Adrenal gland (tissue), 12 donors: ENCODE measurements around the gene KIF22. TPM values are rescaled to one million over a fixed set of nuclear protein-coding genes. Genes with fewer than 3 reads are reported as not detected.
A peak's percentile ranks its signal among the peaks of the same experiment; 100 is the strongest.

Experiments used
- DNase-seq, 7 donors: peaks; one replicate each; pipeline ENCODE4 v3.0.0-alpha.2; 2019 to 2020
- H3K27ac ChIP-seq, 5 donors: fragments of 200-600 bp; sonication (generic) in 4 of 5; 1 replicate in 3 of 5; 2 replicates in 2 of 5; pipeline versions ENCODE4 v1.5.1 to v1.8.0; 2016 to 2020; ENCODE audit warnings: mild to moderate bottlenecking in 1 of 5
- H3K27me3 ChIP-seq: fragments of 200-600 bp; 2 replicates; pipeline ENCODE4 v1.8.0; 2021
- H3K36me3 ChIP-seq, 2 donors: fragments of 200-600 bp; replicated peaks in 1 of 2; 1 replicate in 1 of 2; 2 replicates in 1 of 2; pipeline versions ENCODE4 v1.5.1 to v1.8.0; 2018 to 2022
- H3K4me1 ChIP-seq, 2 donors: fragments of 200-600 bp; replicated peaks in 1 of 2; 1 replicate in 1 of 2; 2 replicates in 1 of 2; pipeline versions ENCODE4 v1.5.1 to v1.8.0; 2018 to 2021
- H3K4me3 ChIP-seq, 4 donors: fragments of 200-600 bp; sonication (generic) in 3 of 4; one replicate each; pipeline ENCODE4 v1.5.1; 2016 to 2018
- H3K9me3 ChIP-seq, 3 donors: fragments of 200-600 bp; sonication (generic) in 1 of 3; replicated peaks in 1 of 3; 1 replicate in 2 of 3; 2 replicates in 1 of 3; pipeline versions ENCODE4 v1.5.1 to v1.8.0; 2016 to 2021
- POLR2A ChIP-seq, 2 donors: fragments of 450-650 bp; IDR thresholded peaks; one replicate each; pipeline ENCODE4 v1.6.1; 2017; ENCODE audit warnings: antibody characterized with exemption in 2 of 2, mild to moderate bottlenecking in 2 of 2, moderate library complexity in 1 of 2
- WGBS, 4 donors: extraction: QIAGEN DNeasy Blood & Tissue Kit in 2 of 4; methylation state at CpG; one replicate each; pipeline versions ENCODE4 v1.1.5 to v1.1.7; 2013 to 2017; 5-methylcytosine and 5-hydroxymethylcytosine counted together
- intact Hi-C, 2 donors: fragments of 100-400 bp; cut with DNase I; formaldehyde crosslinking; loops; one replicate each; pipeline versions ENCODE4 v1.14.1 to v1.15.0; 2022 to 2023
- polyA plus RNA-seq, 3 donors: library from polyadenylated mRNA; stranded (reverse); fragments of 200-250 nt in 2 of 3; fragments of 350-450 nt in 1 of 3; fragmentation: Illumina TruSeq in 1 of 3; extraction: RNeasy Lipid Tissue Mini Kit (QIAGEN cat#74804) in 1 of 3; gene quantifications; one replicate each; pipeline ENCODE4 v1.2.3, GENCODE V29; 2013 to 2014
- total RNA-seq, 9 donors: library from RNA; depleted of rRNA in 4 of 9; stranded (reverse); fragments of >200 nt in 4 of 9; fragments of 120-200 nt in 1 of 9; fragmentation: NEBNext Ultra II Directional in 1 of 9; extraction: Animal tissue kit (Norgen Biotek cat#: 25700) in 1 of 9; gene quantifications; one replicate each; pipeline versions ENCODE4 v1.1.0 to v1.2.4, GENCODE V29; 2013 to 2023
- TF ChIP-seq, protein P1 (sequence below), 6 experiments: fragments of 450-650 bp in 4 of 6; fragments of 200-600 bp in 2 of 6; sonication (generic) in 1 of 6; IDR thresholded peaks; 1 replicate in 5 of 6; 2 replicates in 1 of 6; pipeline versions ENCODE4 v1.5.1 to v1.8.0; 2016 to 2021; ENCODE audit warnings: antibody characterized with exemption in 6 of 6, mild to moderate bottlenecking in 2 of 6, moderate library complexity in 1 of 6
- donor health status: healthy with polysubstance abuse.
- donor health status: Bipolar disorder and iron deficiency.
- donor health status: DM: yes; HTN: yes; CAD: no.
- donor health status: DM: no; HTN: no; CAD: no.
- donor health status: DM: no; HTN: no; CAD: no.
- donor health status: DM: yes; HTN: yes; CAD: no.

KIF22 gene
- total and polyA plus RNA-seq, 12 donors = 8.8 to 127 (median 19.7) TPM

DNA sequence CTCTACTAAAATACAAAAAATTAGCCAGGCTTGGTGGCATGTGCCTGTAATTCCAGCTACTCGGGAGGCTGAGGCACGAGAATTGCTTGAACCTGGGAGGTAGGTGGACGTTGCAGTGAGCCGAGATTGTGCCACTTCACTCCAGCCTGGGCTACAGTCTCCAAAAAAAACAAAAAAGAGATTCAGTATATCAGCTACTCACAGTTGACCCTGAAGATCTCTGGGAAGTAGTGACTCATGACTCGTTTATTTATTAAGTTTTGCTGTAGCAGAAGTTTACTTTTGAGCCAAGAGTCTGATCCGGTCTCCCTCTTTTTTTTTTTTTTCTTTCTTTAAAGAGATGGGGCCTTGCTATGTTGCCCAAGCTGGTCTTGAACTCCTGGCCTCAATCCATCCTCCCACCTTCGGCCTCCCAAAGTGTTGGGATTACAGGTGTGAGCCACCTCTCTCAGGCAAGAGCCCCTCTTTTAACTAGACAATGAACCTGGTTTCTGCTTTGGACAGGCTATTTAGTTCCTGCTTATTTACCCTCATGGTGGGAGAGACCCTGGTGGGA lies 34.1 kb downstream of the KIF22 start:
- peaks cover 65 to 91% of the 10 kb centered on the region in 2 donors for H3K4me1 ChIP-seq
- WGBS, 4 donors = 17 to 32% (median 28%) methylated on average over 7 of the region's 7 CpGs
- peaks cover 0 to 1% of the 10 kb centered on the region in 2 donors for H3K36me3 ChIP-seq
- peak in 1 of 2 donors; percentile 90 for TF ChIP-seq POLR2A (IDR thresholded peaks at IDR 0.05)
- TF ChIP-seq, protein P1, sequence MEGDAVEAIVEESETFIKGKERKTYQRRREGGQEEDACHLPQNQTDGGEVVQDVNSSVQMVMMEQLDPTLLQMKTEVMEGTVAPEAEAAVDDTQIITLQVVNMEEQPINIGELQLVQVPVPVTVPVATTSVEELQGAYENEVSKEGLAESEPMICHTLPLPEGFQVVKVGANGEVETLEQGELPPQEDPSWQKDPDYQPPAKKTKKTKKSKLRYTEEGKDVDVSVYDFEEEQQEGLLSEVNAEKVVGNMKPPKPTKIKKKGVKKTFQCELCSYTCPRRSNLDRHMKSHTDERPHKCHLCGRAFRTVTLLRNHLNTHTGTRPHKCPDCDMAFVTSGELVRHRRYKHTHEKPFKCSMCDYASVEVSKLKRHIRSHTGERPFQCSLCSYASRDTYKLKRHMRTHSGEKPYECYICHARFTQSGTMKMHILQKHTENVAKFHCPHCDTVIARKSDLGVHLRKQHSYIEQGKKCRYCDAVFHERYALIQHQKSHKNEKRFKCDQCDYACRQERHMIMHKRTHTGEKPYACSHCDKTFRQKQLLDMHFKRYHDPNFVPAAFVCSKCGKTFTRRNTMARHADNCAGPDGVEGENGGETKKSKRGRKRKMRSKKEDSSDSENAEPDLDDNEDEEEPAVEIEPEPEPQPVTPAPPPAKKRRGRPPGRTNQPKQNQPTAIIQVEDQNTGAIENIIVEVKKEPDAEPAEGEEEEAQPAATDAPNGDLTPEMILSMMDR (IDR thresholded peaks at IDR 0.05) = no peak
- no peaks in the 10 kb centered on the region for H3K9me3 ChIP-seq
- intact Hi-C loops = no loop called here
- H3K27me3 ChIP-seq = no peaks in the 10 kb centered on the region
- H3K4me3 ChIP-seq = peak overlapping the region in 1 of 4 donors; percentile 33
- H3K27ac ChIP-seq = peak overlapping the region; percentile 86 to 97 (median 93)
- peak in 5 of 7 donors; percentile 47 to 66 (median 56) for DNase-seq

DNA sequence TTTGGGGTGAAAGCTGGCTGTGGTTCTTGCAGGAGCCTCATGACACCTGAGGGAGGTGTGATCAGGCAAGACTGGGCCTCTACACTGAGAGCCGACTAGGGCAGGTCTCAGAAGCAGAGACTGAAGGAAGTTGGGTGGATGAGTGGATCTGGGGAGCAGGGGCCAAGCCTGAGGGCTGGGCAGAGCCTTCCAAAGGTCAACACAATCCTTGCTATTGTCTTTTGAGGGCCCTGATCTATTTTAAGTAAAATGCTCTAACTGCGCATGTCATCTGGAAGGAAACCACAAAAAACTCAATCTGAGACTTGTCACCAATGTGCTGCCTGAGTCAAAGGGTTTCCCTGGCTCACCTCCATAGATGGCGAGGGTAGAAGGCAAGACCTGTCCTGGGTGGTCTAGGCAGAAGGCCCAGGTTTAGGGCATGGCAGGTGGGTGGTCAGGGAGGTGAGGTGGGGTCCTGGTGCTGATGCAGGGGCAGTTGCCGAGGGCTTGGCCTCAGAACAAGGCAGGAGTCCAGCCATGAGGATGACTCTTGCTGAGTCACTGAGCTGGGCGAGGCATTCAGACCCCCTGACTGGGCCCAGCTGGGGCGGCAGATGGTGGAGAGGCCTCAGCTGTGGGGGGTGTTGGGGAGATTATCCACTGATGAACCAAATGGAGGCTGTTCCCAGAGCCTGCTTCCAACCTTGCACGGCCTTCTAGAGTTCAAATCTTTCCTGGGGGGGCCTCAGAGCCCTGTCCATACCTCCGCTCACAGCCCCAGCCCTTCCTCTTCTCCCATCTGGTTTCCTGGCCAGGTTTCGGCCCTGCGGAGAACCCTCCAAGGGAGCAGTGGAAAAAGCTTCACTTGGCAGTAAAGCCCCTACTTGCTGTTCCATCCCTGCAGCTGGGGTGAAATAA lies 34.8 kb downstream of the KIF22 start:
- Histone ChIP-seq H3K36me3 (peaks cover 0 to 8% of the 10 kb centered on the region in 2 donors), H3K4me3 (peak overlapping the region in 1 of 4 donors; percentile 33), H3K27ac (peak overlapping the region; percentile 86 to 97 (median 93)), H3K4me1 (peaks cover 65 to 90% of the 10 kb centered on the region in 2 donors), H3K27me3 (no peaks in the 10 kb centered on the region), H3K9me3 (no peaks in the 10 kb centered on the region)
- peak in 1 of 2 donors; percentile 11 for TF ChIP-seq POLR2A (IDR thresholded peaks at IDR 0.05)
- TF ChIP-seq, protein P1 (IDR thresholded peaks at IDR 0.05) = no peak
- WGBS, 4 donors = 34 to 56% (median 38%) methylated on average over 5 to 10 of the region's 10 CpGs
- intact Hi-C loops = no loop called here
- DNase-seq = peak; percentile 67 to 83 (median 77)

DNA sequence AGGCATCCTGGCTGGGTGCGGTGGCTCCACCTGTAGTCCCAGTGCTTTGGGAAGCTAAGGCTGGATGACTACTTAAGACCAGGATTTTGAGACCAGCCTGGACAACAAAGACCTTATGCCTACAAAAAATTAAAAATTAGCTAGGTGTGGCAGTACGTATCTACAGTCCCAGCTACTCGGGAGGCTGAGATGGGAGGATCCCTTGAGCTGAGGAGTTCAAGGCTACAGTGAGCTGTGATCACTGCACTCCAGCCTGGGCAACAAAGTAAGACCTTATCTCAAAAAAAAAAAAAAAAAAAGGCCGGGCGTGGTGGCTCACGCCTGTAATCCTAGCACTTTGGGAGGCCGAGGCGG lies 35.8 kb downstream of the KIF22 start:
- Histone ChIP-seq H3K9me3 (no peaks in the 10 kb centered on the region), H3K27ac (peak overlapping the region; percentile 86 to 97 (median 93)), H3K4me1 (peaks cover 61 to 93% of the 10 kb centered on the region in 2 donors), H3K27me3 (no peaks in the 10 kb centered on the region), H3K4me3 (peak overlapping the region in 1 of 4 donors; percentile 33), H3K36me3 (peaks cover 0 to 17% of the 10 kb centered on the region in 2 donors)
- 45 to 58% (median 49%) methylated on average over 5 to 8 of the region's 8 CpGs for WGBS, 4 donors
- DNase-seq = peak in 4 of 7 donors; percentile 42 to 67 (median 55)
- intact Hi-C loops = no loop called here
- TF ChIP-seq, protein P1 (IDR thresholded peaks at IDR 0.05) = no peak
- no peak for TF ChIP-seq POLR2A (IDR thresholded peaks at IDR 0.05)

DNA sequence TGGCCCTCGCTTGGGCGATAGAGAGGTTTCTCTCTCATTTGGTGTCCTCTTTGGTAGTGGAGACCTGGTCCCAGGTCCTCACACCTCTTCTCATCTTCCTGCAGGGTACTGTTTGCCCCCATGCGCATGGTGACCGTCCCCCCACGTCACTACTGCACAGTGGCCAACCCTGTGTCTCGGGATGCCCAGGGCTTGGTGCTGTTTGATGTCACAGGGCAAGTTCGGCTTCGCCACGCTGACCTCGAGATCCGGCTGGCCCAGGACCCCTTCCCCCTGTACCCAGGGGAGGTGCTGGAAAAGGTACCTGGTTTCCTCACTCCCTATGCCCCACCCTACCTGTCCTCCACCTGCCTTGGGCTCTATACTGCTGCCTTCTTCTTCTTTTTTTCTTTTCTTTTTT lies 40.2 kb downstream of the KIF22 start:
- intact Hi-C loops = no loop called here
- TF ChIP-seq, protein P1 (IDR thresholded peaks at IDR 0.05) = no peak
- TF ChIP-seq POLR2A (IDR thresholded peaks at IDR 0.05) = no peak
- H3K36me3 ChIP-seq = peaks cover 0 to 62% of the 10 kb centered on the region in 2 donors

More for the DNA sequence above, 40.2 kb downstream of the KIF22 start:
- Histone ChIP-seq H3K9me3 (no peaks in the 10 kb centered on the region), H3K27ac (peak overlapping the region in 2 of 5 donors; percentile 9 to 93), H3K4me1 (peaks cover 20 to 53% of the 10 kb centered on the region in 2 donors), H3K4me3 (no peak overlapping the region), H3K27me3 (no peaks in the 10 kb centered on the region)
- WGBS, 4 donors = 90 to 95% (median 94%) methylated on average over 7 to 11 of the region's 11 CpGs
- no peak for DNase-seq
